ENCODE results near the gene KCNQ2.

Gene KCNQ2

DNA sequence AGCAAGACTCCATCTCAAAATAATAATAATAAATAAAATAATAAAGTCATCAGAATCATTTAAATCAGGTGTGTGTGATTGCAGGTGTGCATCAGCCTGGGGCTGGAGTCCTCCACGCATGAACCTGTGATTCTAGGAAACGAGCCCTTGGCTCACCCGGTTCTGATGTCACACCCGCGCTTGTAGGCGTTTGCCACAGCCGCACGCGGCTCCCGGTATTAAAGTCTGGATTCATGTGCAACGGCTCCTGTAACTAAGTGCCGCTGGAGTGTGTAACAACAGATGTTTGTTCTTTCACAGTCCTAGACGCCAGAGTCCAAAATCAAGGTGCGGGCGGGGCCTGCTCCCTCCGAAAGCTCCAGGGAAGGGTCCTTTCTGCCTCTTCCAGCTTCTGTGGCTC is 45.2 kb downstream of the KCNQ2 start:
- DNase-seq (ENCODE audit: low read depth), result no peak
- no peak overlapping the region for H3K4me3 ChIP-seq (ENCODE audit: low read length)
- TF ChIP-seq, protein P1, sequence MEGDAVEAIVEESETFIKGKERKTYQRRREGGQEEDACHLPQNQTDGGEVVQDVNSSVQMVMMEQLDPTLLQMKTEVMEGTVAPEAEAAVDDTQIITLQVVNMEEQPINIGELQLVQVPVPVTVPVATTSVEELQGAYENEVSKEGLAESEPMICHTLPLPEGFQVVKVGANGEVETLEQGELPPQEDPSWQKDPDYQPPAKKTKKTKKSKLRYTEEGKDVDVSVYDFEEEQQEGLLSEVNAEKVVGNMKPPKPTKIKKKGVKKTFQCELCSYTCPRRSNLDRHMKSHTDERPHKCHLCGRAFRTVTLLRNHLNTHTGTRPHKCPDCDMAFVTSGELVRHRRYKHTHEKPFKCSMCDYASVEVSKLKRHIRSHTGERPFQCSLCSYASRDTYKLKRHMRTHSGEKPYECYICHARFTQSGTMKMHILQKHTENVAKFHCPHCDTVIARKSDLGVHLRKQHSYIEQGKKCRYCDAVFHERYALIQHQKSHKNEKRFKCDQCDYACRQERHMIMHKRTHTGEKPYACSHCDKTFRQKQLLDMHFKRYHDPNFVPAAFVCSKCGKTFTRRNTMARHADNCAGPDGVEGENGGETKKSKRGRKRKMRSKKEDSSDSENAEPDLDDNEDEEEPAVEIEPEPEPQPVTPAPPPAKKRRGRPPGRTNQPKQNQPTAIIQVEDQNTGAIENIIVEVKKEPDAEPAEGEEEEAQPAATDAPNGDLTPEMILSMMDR (conservative IDR thresholded peaks at IDR 0.05; ENCODE audit: low read length), result no peak

DNA sequence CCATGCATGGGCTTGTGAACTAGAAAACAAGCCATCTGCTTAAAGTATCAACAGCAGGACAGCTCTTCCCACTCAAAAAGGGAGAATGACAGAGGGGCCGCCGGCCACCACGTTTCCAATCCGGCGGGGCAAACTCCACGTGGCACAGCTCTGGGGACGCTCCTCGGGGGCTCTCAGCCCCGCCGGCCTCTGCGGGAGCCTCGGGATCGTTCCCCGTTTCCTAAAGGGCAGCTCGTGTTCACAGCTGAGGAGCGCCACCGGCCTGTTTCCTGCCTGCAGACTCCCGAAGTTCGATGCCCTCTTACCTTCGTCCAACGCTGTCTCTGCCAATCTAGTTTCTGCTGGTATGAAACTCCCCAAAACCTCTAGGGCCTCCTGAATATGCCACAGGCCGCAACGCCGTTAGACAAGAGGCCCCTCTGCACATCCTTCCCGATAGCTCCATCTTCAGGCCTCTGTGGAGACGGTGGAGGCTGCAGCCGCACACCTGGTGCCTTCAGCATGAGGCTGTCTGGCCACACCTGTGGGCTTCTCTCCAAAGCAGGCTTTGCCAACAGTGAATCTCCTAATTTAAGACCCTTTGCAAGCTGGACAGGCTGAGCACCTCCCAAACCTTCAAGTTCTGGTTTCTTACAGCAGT is 46.5 kb downstream of the KCNQ2 start:
- TF ChIP-seq, protein P1 (conservative IDR thresholded peaks at IDR 0.05; ENCODE audit: low read length), result no peak
- no peak overlapping the region for H3K4me3 ChIP-seq (ENCODE audit: low read length)
- DNase-seq (ENCODE audit: low read depth), result no peak

DNA sequence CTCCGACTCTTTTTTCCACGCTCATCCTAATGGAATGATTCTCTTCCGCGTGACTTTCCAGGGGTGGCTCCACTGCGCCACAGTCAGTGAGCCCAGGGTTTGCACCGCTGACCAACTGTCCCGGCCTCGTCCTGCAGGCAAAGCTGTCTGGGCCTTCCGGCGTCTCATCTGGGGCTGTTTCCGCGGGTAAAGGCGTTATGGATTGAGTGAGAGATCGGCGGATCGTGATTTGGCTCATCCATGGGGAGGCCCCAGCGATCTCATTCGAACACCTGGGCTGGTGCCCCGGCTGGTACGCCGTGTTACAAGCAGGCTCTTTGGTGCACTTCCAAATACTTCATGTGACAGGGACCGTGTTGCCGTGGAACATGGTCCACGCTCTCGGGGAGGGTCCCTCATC is 47.8 kb downstream of the KCNQ2 start:
- H3K4me3 ChIP-seq (ENCODE audit: low read length), result no peak overlapping the region
- no peak for DNase-seq (ENCODE audit: low read depth)
- TF ChIP-seq, protein P1 (conservative IDR thresholded peaks at IDR 0.05; ENCODE audit: low read length), result no peak

DNA sequence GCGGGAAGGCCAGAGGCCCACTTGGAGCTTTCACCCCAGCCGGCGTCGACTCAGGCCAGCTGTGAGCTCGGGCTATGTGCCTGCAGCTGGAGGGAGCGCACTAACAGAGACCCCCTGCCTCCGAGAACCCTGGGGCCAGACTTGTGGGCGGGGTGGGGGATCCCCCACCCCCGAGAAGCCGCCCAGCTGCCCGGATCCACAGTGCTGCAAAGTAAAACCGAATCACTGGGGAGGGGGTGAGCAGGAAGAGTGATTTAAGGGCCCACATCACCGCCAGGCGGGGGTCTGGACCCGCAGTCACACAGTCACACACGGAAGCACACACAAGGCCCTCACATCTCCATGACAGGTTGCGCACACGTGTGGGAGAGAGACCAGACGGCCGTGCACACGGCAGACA is 48.7 kb downstream of the KCNQ2 start:
- no peak overlapping the region for H3K4me3 ChIP-seq (ENCODE audit: low read length)
- TF ChIP-seq, protein P1 (conservative IDR thresholded peaks at IDR 0.05; ENCODE audit: low read length), result no peak
- DNase-seq (ENCODE audit: low read depth), result no peak

DNA sequence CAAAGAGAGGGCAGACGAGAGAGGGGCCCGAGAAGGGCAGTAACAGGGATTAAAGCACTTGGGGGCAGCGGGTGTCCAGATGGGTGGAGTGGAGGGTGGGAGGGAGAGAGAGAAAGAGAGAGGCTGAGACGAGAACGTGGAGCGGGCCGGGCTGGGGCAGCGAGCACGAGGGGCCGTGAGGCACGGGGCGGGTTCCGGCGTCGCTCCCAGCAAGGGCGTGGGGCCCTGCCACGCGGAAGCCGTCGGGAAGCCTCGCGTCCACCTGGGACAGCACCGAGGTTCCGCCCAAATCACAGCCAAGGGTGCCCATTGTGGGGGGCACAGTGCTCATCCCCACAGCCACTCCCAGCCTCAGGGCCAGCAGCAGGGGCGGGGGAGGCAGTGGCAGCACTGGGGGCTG is 49.8 kb downstream of the KCNQ2 start:
- TF ChIP-seq, protein P1 (conservative IDR thresholded peaks at IDR 0.05; ENCODE audit: low read length), result no peak
- H3K4me3 ChIP-seq (ENCODE audit: low read length), result no peak overlapping the region

DNA sequence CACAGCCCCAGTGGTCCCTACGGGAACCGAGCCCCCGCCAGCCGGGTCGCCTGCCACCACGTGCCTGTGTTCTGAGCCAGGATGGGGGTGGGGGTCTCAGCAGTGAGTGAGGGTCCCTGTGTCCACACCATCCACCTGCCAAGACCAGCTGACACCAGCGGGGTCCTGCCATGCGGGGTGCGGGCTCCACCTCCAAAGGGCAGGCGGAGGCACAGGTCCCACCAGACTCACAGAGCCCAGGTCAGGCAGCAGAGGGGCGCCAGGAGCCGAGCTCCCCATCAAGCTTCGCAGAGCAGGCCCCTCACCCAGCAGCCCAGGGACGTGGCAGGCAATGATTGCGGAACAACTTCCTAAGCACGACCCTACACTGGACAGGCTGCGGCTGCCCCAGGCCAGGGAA is 50.5 kb downstream of the KCNQ2 start:
- H3K4me3 ChIP-seq (ENCODE audit: low read length), result no peak overlapping the region
- TF ChIP-seq, protein P1 (conservative IDR thresholded peaks at IDR 0.05; ENCODE audit: low read length), result no peak
- no peak for DNase-seq (ENCODE audit: low read depth)

More for the DNA sequence above, 49.8 kb downstream of the KCNQ2 start:
- DNase-seq (ENCODE audit: low read depth), result no peak

DNA sequence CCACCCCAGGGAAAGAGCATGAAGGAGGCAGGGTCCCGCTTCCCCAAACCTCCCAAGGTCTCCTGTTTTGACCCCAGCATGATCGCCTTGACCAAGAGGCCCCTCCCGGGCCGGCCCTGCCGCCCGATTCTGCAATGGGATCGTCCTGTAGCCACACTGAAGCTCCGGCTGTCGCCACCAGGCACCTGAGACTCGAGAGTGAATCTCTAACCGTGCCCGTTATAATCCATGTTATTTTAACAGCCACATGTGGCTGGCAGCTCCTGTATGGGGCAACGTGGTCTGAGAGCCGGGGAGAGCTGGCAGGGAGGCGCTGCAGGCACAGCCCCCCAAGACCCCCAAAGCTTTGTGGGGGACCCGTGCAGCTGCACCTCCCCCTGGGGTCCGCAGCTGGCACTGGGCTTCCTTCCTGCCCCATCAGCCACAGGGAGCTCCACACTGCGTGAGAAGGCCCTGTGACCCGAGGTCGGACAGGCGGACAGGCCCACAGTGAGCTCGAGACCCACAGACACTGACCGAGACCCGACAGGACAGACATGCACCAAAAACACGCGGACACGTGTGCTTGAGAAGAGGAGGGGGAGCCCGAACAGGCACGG is 51.3 kb downstream of the KCNQ2 start:
- H3K4me3 ChIP-seq (ENCODE audit: low read length), result no peak overlapping the region
- TF ChIP-seq, protein P1 (conservative IDR thresholded peaks at IDR 0.05; ENCODE audit: low read length), result no peak
- DNase-seq (ENCODE audit: low read depth), result no peak

Data from AG10803 (cell line).